Caco-2 (cell line): Measurements from ENCODE around the gene KCNH4. TPM values are rescaled to one million over a fixed set of nuclear protein-coding genes. Genes with fewer than 3 reads are reported as not detected.
A peak's percentile ranks its signal among the peaks of the same experiment; 100 is the strongest.

Experiments used
- Bru-seq: library from RNA; stranded (reverse); fragments of 400-500 nt; gene quantifications from one replicate; lab custom pipeline; 2021; lab: Mats Ljungman, UMichigan
- BruChase-seq, 2 experiments: library from RNA; stranded (reverse); fragments of 400-500 nt; gene quantifications; one replicate each; lab custom pipeline; 2021; lab: Mats Ljungman, UMichigan
- BruUV-seq: library from RNA; stranded (reverse); fragments of 400-500 nt; replicated peaks from 2 replicates; lab custom pipeline; 2021; lab: Mats Ljungman, UMichigan
- CTCF ChIA-PET: fragments of 300-600 bp; sonication (Branson Sonifier 250); formaldehyde crosslinking; loops from one replicate; lab custom pipeline; 2022; ENCODE audit warnings: antibody characterized with exemption; lab: Charles Lee
- POLR2A ChIA-PET: fragments of 300-600 bp; sonication (Branson Sonifier 250); formaldehyde crosslinking; loops from one replicate; lab custom pipeline; 2022; ENCODE audit warnings: antibody characterized with exemption; lab: Charles Lee
- DNase-seq, 2 experiments: peaks; one replicate each; pipeline versions ENCODE4 v3.0.0 to v3.0.0-alpha.2; 2020 to 2022
- H3K27me3 ChIP-seq: replicated peaks from 2 replicates; pipeline ENCODE4 v1.6.0; 2011; ENCODE audit warnings: low read length; ENCODE audit not compliant: control insufficient read depth, insufficient read depth
- H3K36me3 ChIP-seq: 2 replicates; pipeline ENCODE4 v1.5.1; 2011; ENCODE audit warnings: low read length; ENCODE audit not compliant: control insufficient read depth, insufficient read depth
- H3K4me1 ChIP-seq: fragments of 250-450 bp; sonication (Bioruptor Pico); 2 replicates; pipeline ENCODE4 v1.5.1; 2020; ENCODE audit warnings: mild to moderate bottlenecking
- H3K4me3 ChIP-seq: 2 replicates; pipeline ENCODE4 v1.5.1; 2011; ENCODE audit warnings: low read depth, mild to moderate bottlenecking, control low read depth, low read length
- H3K9me3 ChIP-seq: fragments of 250-450 bp; sonication (Bioruptor Pico); 2 replicates; pipeline ENCODE4 v1.5.1; 2020; ENCODE audit warnings: mild to moderate bottlenecking, moderate library complexity
- H3K27ac Mint-ChIP-seq: one replicate; pipeline ENCODE4 v1.8.0; 2022; ENCODE audit warnings: mixed read lengths; ENCODE audit not compliant: unreplicated experiment
- H3K27me3 Mint-ChIP-seq: one replicate; pipeline ENCODE4 v1.8.0; 2022; ENCODE audit warnings: mixed read lengths; ENCODE audit not compliant: insufficient read depth, unreplicated experiment
- H3K36me3 Mint-ChIP-seq: one replicate; pipeline ENCODE4 v1.8.0; 2022; ENCODE audit warnings: mild to moderate bottlenecking, mixed read lengths; ENCODE audit not compliant: insufficient read depth, unreplicated experiment
- H3K4me1 Mint-ChIP-seq: one replicate; pipeline ENCODE4 v1.8.0; 2022; ENCODE audit warnings: low read depth, mixed read lengths; ENCODE audit not compliant: unreplicated experiment
- H3K4me3 Mint-ChIP-seq: one replicate; pipeline ENCODE4 v1.8.0; 2022; ENCODE audit warnings: mild to moderate bottlenecking, moderate library complexity, mixed read lengths; ENCODE audit not compliant: unreplicated experiment
- H3K9me3 Mint-ChIP-seq: one replicate; pipeline ENCODE4 v1.8.0; 2022; ENCODE audit warnings: mixed read lengths; ENCODE audit not compliant: unreplicated experiment
- intact Hi-C: fragments of 100-400 bp; cut with micrococcal nuclease; formaldehyde crosslinking; loops from one replicate; pipeline ENCODE4 v1.10.0; 2022; ENCODE audit not compliant: unreplicated experiment
- long read RNA-seq: library from polyadenylated mRNA; stranded (forward); transcript quantifications from one replicate; pipeline ENCODE4 v2.0.0, GENCODE V29; 2022
- total RNA-seq: library from RNA; stranded (reverse); gene quantifications from 2 replicates; pipeline ENCODE4 v1.2.3, GENCODE V29; 2022
- TF ChIP-seq, protein P1 (sequence below), 2 experiments: fragments of 200-600 bp in 1 of 2; IDR thresholded peaks; 1 replicate in 1 of 2; 2 replicates in 1 of 2; pipeline versions ENCODE4 v1.5.1 to v1.8.0; 2011 to 2022; ENCODE audit warnings: antibody characterized with exemption in 1 of 2, control low read depth in 1 of 2, inconsistent platforms in 1 of 2, low read depth in 1 of 2, low read length in 1 of 2, mild to moderate bottlenecking in 1 of 2, moderate library complexity in 1 of 2; ENCODE audit not compliant: insufficient read depth in 1 of 2, severe bottlenecking in 1 of 2, unreplicated experiment in 1 of 2

KCNH4 gene
- 0.07 and 0.37 TPM in 2 replicates for total RNA-seq
- Bru-seq, nascent RNA = percentile 19 among the genes with signal in this experiment
- percentile 22 among the genes with signal in this experiment for BruChase-seq, experiment 1, labeled RNA remaining after a 2-hour chase
- percentile 27 among the genes with signal in this experiment for BruChase-seq, experiment 2, labeled RNA remaining after a 6-hour chase
- long read RNA-seq, partial matches to known transcripts = 0 of 1 reads
- long read RNA-seq, other reads (novel, unspliced or antisense) = 1 of 1 reads

DNA sequence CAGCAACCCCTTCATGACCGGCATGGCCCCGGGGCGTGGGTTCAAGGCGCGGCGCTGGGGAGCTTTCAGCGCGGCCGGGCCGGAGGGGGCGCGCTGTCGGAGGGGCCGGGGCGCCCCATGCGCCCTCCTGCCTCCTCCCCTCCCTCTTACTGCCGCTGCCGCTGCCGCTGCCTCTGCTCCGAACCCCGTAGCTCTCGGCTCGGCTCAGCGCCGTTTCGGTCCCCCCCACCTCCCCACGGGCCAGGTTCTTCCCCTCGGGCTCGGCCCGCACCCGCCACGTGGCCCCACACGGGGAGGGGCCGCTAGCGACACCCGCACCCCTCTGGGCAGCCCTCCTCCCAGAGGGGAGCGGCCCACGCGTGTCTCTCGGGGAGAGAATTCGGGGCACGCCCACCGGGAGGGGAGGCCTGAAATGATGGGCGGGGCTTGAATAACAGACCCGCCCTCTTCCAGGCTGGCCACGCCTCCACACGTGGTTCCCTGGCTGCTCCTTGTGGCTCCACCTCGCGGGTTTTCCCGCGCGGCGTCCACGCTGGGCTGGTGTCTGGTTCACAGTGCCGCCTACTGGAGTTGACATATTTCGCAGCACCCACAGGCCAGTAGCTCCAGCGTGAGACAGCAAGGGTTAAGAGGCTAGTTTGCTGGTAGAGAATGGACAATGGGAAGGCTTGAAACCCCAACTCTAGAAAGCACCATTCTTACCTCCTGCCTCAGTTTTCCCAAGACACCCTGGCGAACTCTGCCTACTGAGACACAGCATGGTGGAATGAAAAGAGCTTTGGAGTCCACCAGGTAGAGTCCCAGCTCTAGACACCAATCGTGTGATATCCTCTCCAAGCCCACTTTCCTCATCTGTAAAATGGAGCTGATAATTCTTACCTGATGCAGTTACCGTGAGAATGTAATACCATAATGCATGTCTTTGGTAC, at the start of gene KCNH4:
Gene KCNH4, minus strand, starts transcription at position 221 of the 929 bp plus-strand sequence. Its CDS starts 197 bp downstream, at position 24.
- Histone ChIP-seq H3K27me3 (no peaks in the 10 kb centered on the region; the same call in 1 of the 2 replicates), H3K36me3 (no peaks in the 10 kb centered on the region), H3K9me3 (no peaks in the 10 kb centered on the region), H3K4me1 (peaks cover 20% of the 10 kb centered on the region), H3K4me3 (peak within 1 kb of the TSS; percentile 45)
- H3K4me3 Mint-ChIP-seq = peak within 1 kb of the TSS; percentile 62
- intact Hi-C loops = loop anchor here (1.0 to 5.0 kb wide), 2 partner anchors 26 to 59 kb away; partner anchors contain the start of genes HSPB9 and KAT2A
- peaks cover 8% of the 10 kb centered on the region for H3K27me3 Mint-ChIP-seq
- no peak within 1 kb of the TSS for H3K27ac Mint-ChIP-seq
- DNase-seq = peak; percentile 80 to 87
- TF ChIP-seq, protein P1, sequence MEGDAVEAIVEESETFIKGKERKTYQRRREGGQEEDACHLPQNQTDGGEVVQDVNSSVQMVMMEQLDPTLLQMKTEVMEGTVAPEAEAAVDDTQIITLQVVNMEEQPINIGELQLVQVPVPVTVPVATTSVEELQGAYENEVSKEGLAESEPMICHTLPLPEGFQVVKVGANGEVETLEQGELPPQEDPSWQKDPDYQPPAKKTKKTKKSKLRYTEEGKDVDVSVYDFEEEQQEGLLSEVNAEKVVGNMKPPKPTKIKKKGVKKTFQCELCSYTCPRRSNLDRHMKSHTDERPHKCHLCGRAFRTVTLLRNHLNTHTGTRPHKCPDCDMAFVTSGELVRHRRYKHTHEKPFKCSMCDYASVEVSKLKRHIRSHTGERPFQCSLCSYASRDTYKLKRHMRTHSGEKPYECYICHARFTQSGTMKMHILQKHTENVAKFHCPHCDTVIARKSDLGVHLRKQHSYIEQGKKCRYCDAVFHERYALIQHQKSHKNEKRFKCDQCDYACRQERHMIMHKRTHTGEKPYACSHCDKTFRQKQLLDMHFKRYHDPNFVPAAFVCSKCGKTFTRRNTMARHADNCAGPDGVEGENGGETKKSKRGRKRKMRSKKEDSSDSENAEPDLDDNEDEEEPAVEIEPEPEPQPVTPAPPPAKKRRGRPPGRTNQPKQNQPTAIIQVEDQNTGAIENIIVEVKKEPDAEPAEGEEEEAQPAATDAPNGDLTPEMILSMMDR (IDR thresholded peaks at IDR 0.05; ENCODE audit: insufficient read depth in 1 of 2, low read depth in 1 of 2, low read length in 1 of 2, severe bottlenecking in 1 of 2, unreplicated experiment in 1 of 2) = peak in 1 of 2 experiments; percentile 36
- H3K36me3 Mint-ChIP-seq = peaks cover 5% of the 10 kb centered on the region
- BruUV-seq = no TSS peak
- no peaks in the 10 kb centered on the region for H3K9me3 Mint-ChIP-seq
- peaks cover 16% of the 10 kb centered on the region for H3K4me1 Mint-ChIP-seq
- POLR2A ChIA-PET = no interaction called here
- CTCF ChIA-PET = interaction anchor here (0.6 to 1.5 kb wide), 7 partner anchors 18 to 394 kb away, joined by 3 to 8 read pairs (median 3); partner anchors contain the start of gene KAT2A

GRCh38 chr17:42230225-42230624, 49.3 kb upstream of the KCNH4 start:
- Histone ChIP-seq H3K4me3 (no peak overlapping the region), H3K27me3 (no peaks in the 10 kb centered on the region), H3K36me3 (no peaks in the 10 kb centered on the region), H3K9me3 (no peaks in the 10 kb centered on the region), H3K4me1 (no peaks in the 10 kb centered on the region)
- no peaks in the 10 kb centered on the region for H3K4me1 Mint-ChIP-seq
- no peaks in the 10 kb centered on the region for H3K36me3 Mint-ChIP-seq
- POLR2A ChIA-PET = no interaction called here
- CTCF ChIA-PET = no interaction called here
- no peaks in the 10 kb centered on the region for H3K27me3 Mint-ChIP-seq
- BruUV-seq = no TSS peak
- intact Hi-C loops = no loop called here
- no peak overlapping the region for H3K4me3 Mint-ChIP-seq
- TF ChIP-seq, protein P1 (IDR thresholded peaks at IDR 0.05; ENCODE audit: insufficient read depth in 1 of 2, low read depth in 1 of 2, low read length in 1 of 2, severe bottlenecking in 1 of 2, unreplicated experiment in 1 of 2) = no peak
- no peaks in the 10 kb centered on the region for H3K9me3 Mint-ChIP-seq
- no peak overlapping the region for H3K27ac Mint-ChIP-seq
- DNase-seq = no peak
